IPS-20b (cell line): ENCODE data around the gene B3GAT1.

Experiments used
- H3K27ac ChIP-seq: one replicate; pipeline ENCODE4 v1.5.1; 2013; ENCODE audit warnings: low read length
- H3K27me3 ChIP-seq: 2 replicates; pipeline ENCODE4 v1.6.1; 2013; ENCODE audit warnings: mild to moderate bottlenecking, low read length, inconsistent platforms; ENCODE audit not compliant: insufficient read depth
- H3K36me3 ChIP-seq: 2 replicates; pipeline ENCODE4 v1.6.1; 2013; ENCODE audit warnings: low read depth, mild to moderate bottlenecking, inconsistent platforms, low read length, moderate library complexity; ENCODE audit not compliant: insufficient read depth
- H3K4me1 ChIP-seq: 2 replicates; pipeline ENCODE4 v1.6.1; 2013; ENCODE audit warnings: mild to moderate bottlenecking, control low read depth, inconsistent platforms, low read length, moderate library complexity; ENCODE audit not compliant: insufficient read depth
- H3K4me3 ChIP-seq: 2 replicates; pipeline ENCODE4 v1.5.1; 2013; ENCODE audit warnings: mild to moderate bottlenecking, low read length, inconsistent platforms
- H3K9ac ChIP-seq: 2 replicates; pipeline ENCODE4 v1.6.1; 2013; ENCODE audit warnings: low read depth, mild to moderate bottlenecking, inconsistent platforms, low read length, moderate library complexity
- H3K9me3 ChIP-seq: 2 replicates; pipeline ENCODE4 v1.6.1; 2013; ENCODE audit warnings: mild to moderate bottlenecking, low read depth, low read length, inconsistent platforms; ENCODE audit not compliant: insufficient read depth

The B3GAT1 gene

GRCh38 chr11:134417871-134418840, 6.1 kb upstream of the B3GAT1 start:
- Histone ChIP-seq H3K27ac (no peak overlapping the region), H3K36me3 (no peaks in the 10 kb centered on the region)

DNA sequence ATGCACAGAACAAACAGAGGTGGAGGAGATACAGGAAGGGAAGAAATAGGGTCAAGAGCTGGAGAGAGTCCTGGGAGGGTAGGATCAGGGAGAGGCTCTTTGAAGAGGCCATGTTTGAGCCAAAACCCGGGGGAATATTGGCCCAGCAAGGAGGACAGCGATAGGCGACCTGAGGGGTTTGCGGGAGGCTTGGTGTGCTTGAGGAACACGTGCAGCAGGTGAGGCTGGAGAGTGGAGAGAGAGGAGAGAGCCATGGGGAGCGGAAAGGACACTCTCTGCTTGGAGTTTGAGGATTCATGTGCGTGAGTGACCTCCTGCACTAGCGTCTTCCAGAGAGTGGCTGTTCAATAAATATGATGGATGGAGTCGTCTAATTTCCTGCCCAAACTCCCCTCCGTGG, 4.7 kb upstream of the B3GAT1 start:
- no peaks in the 10 kb centered on the region for H3K36me3 ChIP-seq
- no peaks in the 10 kb centered on the region for H3K9me3 ChIP-seq
- no peak overlapping the region for H3K4me3 ChIP-seq
- peaks cover 41% of the 10 kb centered on the region for H3K27me3 ChIP-seq
- H3K9ac ChIP-seq: no peak overlapping the region
- H3K27ac ChIP-seq: no peak overlapping the region
- H3K4me1 ChIP-seq: peaks cover 22% of the 10 kb centered on the region

More at GRCh38 chr11:134417871-134418840, 6.1 kb upstream of the B3GAT1 start:
- Histone ChIP-seq H3K9me3 (no peaks in the 10 kb centered on the region), H3K27me3 (peaks cover 37% of the 10 kb centered on the region), H3K9ac (no peak overlapping the region), H3K4me1 (peaks cover 22% of the 10 kb centered on the region), H3K4me3 (no peak overlapping the region)

- Histone ChIP-seq H3K4me1 (peaks cover 33% of the 10 kb centered on the region), H3K4me3 (peak overlapping the region; percentile 82), H3K27ac (no peak overlapping the region), H3K36me3 (no peaks in the 10 kb centered on the region), H3K9ac (no peak overlapping the region), H3K9me3 (no peaks in the 10 kb centered on the region), H3K27me3 (peaks cover 55% of the 10 kb centered on the region)
These were observed 3.0 kb upstream of the B3GAT1 start for GRCh38 chr11:134414766-134415765.

GRCh38 chr11:134413826-134414731, 2.0 kb upstream of the B3GAT1 start:
- no peak overlapping the region for H3K27ac ChIP-seq
- peak overlapping the region; percentile 45; the same call in 1 of the 2 replicates for H3K9ac ChIP-seq
- peaks cover 37% of the 10 kb centered on the region for H3K4me1 ChIP-seq
- H3K9me3 ChIP-seq: no peaks in the 10 kb centered on the region
- H3K4me3 ChIP-seq: peak overlapping the region; percentile 82
- H3K27me3 ChIP-seq: peaks cover 65% of the 10 kb centered on the region
- no peaks in the 10 kb centered on the region; the same call in 1 of the 2 replicates for H3K36me3 ChIP-seq

DNA sequence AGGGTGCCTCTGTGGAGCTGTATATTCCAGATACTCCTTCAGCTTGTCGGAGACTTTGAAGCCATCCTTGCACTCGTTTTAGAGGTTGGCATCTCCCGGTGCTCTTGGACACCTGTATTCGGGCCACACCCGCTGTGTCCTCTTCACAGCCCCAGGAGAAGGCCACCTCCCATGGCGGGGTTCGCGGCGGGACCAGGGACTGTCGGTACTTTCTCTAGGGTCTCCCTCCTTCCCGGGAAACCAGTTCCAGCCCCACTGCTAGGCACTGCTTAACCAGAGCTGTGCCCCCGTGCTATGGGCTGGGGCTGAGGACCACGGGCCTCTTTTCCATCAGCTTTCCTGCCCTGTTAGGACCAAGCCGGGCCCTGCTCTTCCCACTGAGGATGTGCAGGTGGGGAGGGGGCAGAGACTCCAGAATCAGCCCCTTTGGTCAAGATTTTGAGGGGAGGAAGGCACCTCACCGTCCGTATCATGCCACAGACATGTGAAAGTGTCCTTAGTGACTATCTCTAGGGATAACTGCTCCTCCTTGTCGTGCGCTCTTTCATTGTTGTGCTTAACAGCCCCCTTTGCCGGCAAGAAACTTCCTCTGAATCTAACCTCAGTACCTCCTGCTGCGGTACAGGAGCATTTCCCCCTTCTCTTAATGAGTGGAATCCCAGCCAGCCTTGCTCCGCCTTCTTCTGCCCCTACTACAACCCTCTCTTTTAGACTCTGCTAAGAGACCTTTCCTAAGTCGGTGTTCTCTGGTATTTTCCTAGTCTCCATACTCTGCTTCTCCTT, 1.2 kb upstream of the B3GAT1 start:
- peaks cover 65% of the 10 kb centered on the region for H3K27me3 ChIP-seq
- peak overlapping the region; percentile 65; the same call in 1 of the 2 replicates for H3K9ac ChIP-seq
- H3K4me3 ChIP-seq: peak overlapping the region; percentile 82
- no peaks in the 10 kb centered on the region for H3K9me3 ChIP-seq
- no peaks in the 10 kb centered on the region; the same call in 1 of the 2 replicates for H3K36me3 ChIP-seq
- peaks cover 37% of the 10 kb centered on the region for H3K4me1 ChIP-seq
- H3K27ac ChIP-seq: no peak overlapping the region

DNA sequence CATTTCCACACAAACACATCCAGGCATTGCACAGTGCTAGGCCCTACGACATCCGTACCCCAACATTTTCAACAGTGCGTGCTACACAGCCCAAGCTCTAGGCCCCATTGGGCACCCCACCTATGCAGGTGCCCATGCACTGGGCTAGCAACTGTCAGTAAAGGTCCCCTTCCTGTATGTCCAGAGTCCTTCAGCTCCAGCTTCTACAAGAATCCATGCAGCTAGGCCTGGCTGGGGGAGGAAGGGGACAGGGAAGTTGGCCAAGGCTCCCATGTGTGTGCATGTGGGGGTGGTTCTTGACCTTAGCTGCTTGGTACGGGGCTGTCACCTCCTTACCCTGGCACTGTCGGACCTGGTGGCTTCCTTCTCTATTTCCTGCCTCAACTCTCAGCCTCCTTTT, 1.3 kb downstream of the B3GAT1 start:
- Histone ChIP-seq H3K27me3 (peaks cover 54% of the 10 kb centered on the region), H3K9ac (peak overlapping the region; percentile 68; the same call in 1 of the 2 replicates), H3K4me3 (peak overlapping the region; percentile 70; the same call in 1 of the 2 replicates), H3K27ac (no peak overlapping the region), H3K36me3 (no peaks in the 10 kb centered on the region; the same call in 1 of the 2 replicates), H3K9me3 (no peaks in the 10 kb centered on the region), H3K4me1 (peaks cover 37% of the 10 kb centered on the region)

DNA sequence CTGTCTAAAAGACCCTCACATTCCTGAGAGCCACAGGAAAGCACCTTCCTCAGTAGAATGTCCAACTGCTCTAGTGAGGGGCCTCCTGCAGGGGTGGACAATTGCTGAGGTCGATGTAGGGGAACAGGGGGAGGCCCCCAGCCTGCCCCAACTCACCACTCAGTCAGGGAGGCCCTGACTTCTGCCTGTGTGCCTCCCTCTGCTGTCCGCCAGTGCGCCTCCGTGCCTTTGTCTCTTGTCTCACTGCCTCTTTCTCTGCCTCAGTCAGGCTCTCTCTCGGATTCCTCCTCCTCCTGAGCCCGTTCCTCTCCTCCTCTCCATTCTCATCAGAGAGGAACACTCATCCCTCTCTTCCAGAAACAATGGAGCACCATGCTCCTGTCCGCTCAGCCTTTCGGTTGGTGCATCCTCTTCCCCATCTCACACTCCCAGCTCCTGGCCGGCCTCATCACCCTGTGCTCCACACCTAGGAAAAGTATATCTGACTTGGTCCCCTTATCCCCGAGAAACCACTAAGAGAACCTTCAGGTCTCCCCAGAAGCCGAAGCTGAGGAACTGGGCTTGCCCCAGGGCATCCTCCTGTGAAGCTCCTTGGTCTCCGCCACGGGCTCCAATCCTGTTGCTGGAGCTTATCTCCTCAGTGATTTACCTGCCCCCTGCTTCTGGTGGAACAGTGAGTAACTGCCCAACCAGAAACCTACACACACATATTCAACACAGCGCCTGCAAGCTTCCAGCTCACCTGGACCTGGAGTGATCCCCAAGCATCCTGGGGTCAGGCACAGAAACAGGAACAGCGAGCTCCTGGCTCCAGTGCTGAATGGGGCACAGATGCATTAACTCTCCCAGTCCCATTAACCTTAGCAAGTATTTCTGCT, 2.3 kb downstream of the B3GAT1 start:
- Histone ChIP-seq H3K4me1 (peaks cover 27% of the 10 kb centered on the region), H3K4me3 (peak overlapping the region; percentile 70; the same call in 1 of the 2 replicates), H3K27me3 (peaks cover 44% of the 10 kb centered on the region), H3K9me3 (no peaks in the 10 kb centered on the region), H3K9ac (no peak overlapping the region), H3K36me3 (no peaks in the 10 kb centered on the region; the same call in 1 of the 2 replicates), H3K27ac (no peak overlapping the region)

DNA sequence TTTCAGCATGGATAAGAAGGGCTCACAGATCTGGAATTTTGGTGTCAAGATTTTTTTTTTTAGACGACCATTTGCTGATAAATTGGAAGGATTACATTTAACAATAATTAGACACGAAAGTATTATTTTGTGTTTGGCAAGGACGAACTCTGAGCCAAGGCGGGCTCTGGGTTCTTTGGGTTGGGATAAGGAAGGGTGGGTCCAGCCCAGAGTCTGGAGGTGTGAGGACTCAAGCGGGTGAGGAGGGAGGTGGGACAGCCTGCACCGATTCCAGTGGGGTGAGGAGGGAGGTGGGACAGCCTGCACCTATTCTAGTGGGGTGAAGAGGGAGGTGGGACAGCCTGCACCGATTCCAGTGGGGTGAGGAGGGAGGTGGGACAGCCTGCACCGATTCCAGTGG, 4.1 kb downstream of the B3GAT1 start:
- H3K27ac ChIP-seq: no peak overlapping the region
- H3K9ac ChIP-seq: no peak overlapping the region
- H3K4me1 ChIP-seq: peaks cover 15% of the 10 kb centered on the region; the same call in 1 of the 2 replicates
- H3K9me3 ChIP-seq: no peaks in the 10 kb centered on the region
- H3K4me3 ChIP-seq: no peak overlapping the region
- no peaks in the 10 kb centered on the region; the same call in 1 of the 2 replicates for H3K36me3 ChIP-seq
- peaks cover 26% of the 10 kb centered on the region for H3K27me3 ChIP-seq

- peaks cover 24% of the 10 kb centered on the region for H3K27me3 ChIP-seq
- H3K36me3 ChIP-seq: no peaks in the 10 kb centered on the region; the same call in 1 of the 2 replicates
- H3K27ac ChIP-seq: no peak overlapping the region
- no peak overlapping the region for H3K4me3 ChIP-seq
- H3K9ac ChIP-seq: no peak overlapping the region
- no peaks in the 10 kb centered on the region for H3K9me3 ChIP-seq
- H3K4me1 ChIP-seq: peaks cover 15% of the 10 kb centered on the region; the same call in 1 of the 2 replicates
These were observed 4.7 kb downstream of the B3GAT1 start for GRCh38 chr11:134407321-134407828.
